GM20431 (cell line): Measurements from ENCODE around the gene SCFD2.
"Not testable (repeated sequence)": the region's sequence is repeated elsewhere in the genome, so short reads cannot be mapped to it uniquely, and the experiment has no call there.

Source experiments
- in situ Hi-C: fragments of 300-500 bp; cut with MseI, MboI; formaldehyde crosslinking; loops from one replicate; pipeline ENCODE4 v1.15.0; 2020; ENCODE audit warnings: low sequenced_read_pairs; ENCODE audit not compliant: unreplicated experiment

Gene SCFD2

GRCh38 chr4:53064609-53065008 lies 301.3 kb downstream of the SCFD2 start:
- in situ Hi-C loops = no loop called here

DNA sequence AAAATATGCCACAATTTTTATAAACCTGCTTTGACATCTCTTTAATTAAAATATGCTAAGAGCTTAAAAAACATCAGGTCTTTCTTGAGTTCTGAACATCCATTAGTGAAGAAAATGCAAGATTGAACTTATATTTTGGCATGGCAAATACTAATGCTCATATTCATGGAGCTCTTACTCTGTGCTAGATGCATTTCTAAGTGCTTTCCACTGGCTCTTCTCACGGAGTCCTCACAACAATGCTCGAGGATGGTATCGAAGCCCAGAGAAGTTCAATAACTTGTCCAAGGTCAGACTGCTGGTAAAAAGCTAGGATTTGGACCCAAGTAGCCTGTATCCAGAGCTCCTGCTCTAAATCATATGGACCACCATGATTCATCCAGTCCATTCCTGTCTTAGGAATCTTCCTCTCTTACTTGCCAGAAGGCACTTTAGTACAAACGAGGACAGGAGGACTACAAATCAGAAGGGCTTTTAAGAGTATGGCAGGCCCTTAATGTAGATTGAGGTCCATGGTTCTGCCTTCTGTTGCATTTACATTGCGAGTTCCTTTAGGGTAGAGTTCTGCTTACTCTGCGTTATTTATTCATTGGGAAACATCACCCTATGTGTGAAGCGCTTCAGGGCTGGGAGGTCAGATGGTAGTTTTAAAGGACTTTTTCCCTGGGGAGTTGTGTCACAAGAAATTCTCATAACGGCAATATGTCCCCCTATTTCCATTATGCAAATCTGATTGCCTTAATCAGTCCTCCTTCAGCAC lies 304.6 kb downstream of the SCFD2 start:
- in situ Hi-C loops = no loop called here

DNA sequence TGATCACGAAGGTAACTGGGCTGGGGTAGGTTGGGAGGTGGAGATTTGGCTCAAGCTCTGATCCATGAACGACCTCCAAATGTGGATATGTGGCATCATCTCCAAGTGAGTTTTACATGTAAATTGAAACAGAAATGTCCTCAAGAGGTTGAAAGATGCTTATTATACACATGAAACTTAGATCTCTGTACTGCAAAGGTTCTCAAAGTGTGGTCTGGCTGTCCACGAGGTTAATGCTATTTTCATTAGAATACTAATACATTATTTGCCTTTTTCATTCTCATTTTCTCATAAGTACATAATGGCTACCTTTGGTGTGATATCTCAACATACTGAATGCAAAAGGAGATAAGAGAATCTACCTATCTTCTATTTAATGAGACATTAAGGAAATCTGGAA lies 305.6 kb downstream of the SCFD2 start:
- in situ Hi-C loops = no loop called here

DNA sequence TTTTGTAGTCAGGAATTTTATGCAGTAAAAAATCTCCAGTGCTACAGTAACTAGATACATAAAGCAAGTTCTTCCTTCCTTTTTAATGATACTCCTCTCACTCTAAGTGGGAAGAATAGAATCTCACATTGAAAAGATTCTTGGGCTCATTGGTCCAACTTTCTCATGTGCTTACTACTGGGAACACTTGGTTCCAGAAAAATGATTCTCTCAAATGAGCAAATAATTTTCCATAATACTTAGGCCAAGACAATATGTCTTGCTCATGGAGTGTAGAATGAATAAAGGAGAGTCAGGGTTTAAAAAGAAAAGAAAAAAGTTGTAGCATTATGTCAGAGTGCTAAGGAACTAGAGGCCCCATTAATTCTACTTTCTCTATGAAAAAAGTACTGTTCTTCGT lies 306.0 kb downstream of the SCFD2 start:
- in situ Hi-C loops = no loop called here

DNA sequence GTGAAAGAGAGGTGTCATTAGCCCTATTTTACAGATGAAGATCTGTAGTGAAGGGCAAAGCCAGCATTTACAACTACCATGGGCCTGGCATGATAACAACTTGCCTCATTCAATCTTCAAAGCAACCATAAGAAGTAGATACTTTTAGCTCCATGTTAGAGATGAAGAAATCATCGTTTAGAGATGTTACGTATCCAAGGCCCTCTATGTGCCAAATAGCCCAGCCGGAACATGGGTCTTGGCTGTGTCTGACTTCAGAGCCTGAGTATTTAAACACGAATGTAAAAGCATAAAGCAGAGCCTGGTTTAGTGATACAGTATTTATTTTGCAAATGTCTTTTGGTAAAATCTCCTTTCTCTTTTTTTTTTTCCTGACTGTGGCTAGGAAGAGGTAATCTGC lies 306.6 kb downstream of the SCFD2 start:
- in situ Hi-C loops = no loop called here

- in situ Hi-C loops = no loop called here
Measured at GRCh38 chr4:53057679-53058078, 308.2 kb downstream of the SCFD2 start.

DNA sequence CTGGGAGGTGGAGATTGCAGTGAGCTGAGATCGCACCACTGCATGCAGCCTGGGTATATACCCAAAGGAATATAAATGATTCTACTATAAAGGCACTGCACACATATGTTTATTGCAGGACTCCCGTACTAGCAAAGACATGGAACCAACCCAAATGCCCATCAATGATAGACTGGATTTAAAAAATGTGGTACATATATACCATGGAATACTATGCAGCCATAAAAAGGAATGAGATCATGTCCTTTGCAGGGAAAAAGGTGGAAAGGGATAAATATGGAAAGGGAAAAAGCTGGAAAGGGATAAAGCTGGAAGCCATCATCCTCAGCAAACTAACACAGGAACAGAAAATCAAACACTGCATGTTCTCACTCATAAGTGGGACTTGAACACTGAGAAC lies 308.8 kb downstream of the SCFD2 start:
- in situ Hi-C loops = not testable (repeated sequence)

DNA sequence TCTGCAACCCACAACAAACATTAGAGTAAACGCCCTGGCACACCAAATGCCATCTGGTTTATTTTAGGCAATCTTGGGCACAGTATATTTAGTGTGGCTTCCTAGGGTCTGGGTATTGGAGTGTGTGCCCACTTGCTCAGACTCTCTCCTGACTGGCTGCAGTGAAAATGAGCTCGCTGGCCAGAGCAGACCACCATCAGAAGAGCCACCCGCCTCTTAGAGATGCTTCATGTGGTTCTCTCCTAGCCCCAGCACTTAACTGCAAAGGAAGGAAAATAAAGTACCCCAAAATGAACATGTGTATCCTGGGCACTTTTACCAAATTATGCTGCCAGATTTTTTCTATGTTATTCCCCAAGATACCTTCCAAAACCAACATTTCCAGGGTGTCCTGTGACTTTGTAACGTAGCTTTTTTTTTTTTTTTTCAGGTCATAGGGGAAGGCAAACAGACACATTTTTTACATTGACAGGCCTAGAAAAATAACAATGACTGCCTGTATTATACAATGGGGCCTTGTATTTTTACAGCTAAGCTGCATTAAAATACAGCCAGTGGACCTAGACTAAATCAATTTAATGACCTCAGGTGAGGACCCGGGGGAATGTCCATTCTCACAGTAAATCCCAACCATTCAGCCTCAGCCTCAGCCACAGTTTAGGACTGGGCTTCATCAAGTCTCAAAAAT lies 310.0 kb downstream of the SCFD2 start:
- in situ Hi-C loops = no loop called here

- in situ Hi-C loops = no loop called here
Measured at GRCh38 chr4:53055274-53055673, 310.6 kb downstream of the SCFD2 start.

GRCh38 chr4:53050361-53050774 lies 315.5 kb downstream of the SCFD2 start:
- in situ Hi-C loops = no loop called here

DNA sequence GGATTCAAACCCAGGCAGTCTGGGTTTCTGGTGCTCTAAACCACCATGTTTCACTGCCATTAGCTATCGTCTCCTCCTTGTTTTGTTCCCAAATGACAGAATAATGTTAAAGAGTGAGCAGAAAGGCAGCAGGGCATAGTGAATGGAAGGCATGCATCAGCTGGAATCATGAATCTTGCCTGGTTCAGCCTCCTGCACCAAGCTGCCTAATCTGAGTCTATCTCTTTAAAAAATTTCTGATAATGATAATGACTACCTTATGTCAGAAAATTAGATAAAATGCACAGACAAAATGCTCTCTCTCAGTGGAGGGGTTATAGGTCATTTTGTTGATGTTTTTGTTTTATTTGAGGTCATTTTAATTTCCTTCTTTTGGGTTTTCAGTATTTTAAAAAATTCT lies 316.3 kb downstream of the SCFD2 start:
- in situ Hi-C loops = no loop called here

- in situ Hi-C loops = no loop called here
Measured at GRCh38 chr4:53044651-53044960, 321.3 kb downstream of the SCFD2 start.

DNA sequence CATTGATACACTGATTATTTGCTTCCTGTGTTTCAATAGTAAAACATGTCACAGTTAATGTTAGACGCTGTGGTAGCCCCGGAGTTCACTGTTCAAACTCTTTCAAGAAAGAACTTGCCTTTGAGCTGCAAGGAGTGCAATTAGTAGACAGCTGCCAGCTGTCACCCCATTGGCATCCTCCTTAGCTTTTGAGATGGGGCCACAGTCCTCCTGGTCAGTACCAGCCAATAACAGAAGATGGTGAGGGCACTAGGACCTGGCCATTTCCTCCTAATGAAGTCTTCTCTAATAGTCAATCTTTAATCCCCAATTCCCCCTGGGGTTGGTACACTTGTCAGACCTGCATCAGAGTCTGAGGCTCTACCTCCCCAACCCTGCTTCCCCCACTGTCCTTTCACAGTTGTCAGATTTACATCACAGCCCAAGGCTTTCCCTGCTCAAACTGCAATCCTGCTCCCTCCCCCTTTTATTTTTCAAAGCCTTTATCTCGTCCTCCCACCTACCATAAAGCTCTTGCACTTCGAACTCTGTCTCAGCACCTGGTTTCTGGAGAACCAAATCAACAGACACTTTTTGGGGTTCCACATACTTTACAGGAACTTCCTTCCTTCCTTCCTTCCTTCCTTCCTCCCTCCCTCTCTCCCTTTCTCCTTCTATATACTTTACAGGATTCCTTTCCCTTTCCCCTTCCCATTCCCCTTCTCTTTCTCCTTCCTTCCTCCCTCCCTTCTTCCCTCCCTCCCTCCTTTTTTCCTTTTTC lies 321.8 kb downstream of the SCFD2 start:
- in situ Hi-C loops = no loop called here

DNA sequence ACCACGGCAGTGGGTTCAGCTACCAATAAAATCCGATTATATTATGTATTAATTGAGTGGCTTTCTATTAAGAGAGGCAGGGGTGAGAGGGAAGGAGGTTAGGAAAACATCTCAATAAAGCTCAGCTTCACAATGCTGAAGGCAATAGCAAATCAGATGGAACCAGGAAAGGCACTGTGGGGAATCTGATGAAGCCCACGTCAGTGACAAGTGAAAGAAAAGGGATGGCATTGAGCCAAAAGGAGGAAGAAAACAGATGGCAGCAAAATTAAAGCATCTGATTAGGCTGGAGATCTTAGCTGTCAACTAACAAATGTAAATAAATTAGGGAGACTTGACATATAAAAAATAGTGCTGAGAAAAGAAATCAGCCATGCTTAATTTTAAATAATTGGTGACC lies 322.8 kb downstream of the SCFD2 start:
- in situ Hi-C loops = no loop called here

DNA sequence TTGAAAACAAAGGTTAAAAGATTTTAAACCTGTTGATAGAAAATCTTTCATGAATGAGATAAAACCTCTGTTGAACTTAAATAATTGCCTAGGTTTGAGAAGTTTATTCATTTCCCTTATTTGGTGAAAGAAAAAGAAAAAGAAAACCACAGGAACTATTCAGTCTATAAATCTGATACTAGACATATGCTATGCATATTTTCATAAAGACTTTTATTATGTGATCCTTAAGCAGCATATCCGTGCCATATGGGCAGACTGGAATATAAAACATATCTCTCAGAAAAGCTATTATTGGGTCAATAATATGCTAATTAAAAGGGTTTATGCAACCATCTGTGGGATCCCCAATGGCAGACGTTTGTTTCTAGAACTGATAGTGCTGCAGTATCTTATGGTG lies 325.0 kb downstream of the SCFD2 start:
- in situ Hi-C loops = no loop called here

- in situ Hi-C loops = no loop called here
Measured at GRCh38 chr4:53040459-53040815, 325.4 kb downstream of the SCFD2 start.

DNA sequence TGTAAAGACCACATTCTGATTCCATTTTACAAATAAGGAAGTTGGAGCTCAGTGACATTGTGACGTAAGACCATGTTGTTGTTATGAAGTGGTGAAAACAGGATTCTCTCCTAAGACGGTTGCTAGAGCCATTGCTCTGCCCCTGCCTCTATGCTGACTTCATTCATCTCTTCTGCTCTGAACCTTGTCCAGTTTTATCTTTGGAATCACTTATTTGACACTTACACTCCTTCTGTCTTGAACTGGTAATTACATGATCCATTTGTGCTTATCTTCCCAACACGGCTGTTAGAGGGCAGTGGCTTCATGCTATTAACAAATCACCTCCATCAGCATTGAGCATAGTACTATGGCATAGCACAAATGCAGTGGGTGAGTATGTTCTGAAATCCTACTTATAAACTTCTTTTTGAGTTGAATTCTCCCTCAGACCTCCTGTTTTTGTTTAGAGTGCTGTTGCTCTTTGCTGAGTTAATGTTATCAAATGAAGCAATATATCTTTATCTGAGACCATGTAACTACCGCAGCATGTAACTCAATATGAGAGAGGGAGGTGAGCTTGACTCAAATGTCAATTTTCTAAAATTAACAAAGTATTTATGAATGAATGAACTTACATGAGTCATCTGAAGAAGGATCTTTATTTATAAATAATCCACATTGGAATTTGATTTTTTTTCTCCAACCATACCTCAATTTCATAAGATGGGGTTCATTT lies 326.0 kb downstream of the SCFD2 start:
- in situ Hi-C loops = no loop called here

- in situ Hi-C loops = no loop called here
Measured at GRCh38 chr4:53037892-53038291, 328.0 kb downstream of the SCFD2 start.

GRCh38 chr4:53032908-53033307 lies 333.0 kb downstream of the SCFD2 start:
- in situ Hi-C loops = not testable (repeated sequence)

DNA sequence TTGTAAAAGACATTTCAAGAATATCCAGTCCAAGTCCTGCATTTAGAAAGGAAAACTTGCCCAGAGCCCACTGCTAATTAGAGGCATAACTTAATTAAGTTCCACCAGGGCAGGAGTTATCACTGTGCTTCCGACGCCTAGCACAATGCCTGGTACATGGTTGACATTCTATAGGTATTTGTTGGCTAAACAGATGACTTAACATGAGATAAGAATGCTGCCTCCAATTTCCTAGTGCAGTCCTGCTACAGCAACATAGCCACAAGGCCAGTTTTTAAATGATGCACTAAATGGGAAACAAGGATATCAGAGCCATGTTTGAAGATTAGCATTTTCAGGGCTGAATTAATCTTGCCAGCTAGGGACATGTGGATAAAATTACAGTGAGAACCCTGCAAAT lies 339.6 kb downstream of the SCFD2 start:
- in situ Hi-C loops = no loop called here
